H1 (cell line): ENCODE measurements around the gene AVPR1A. TPM values are rescaled to one million over a fixed set of nuclear protein-coding genes. Genes with fewer than 3 reads are reported as not detected.
A peak's percentile ranks its signal among the peaks of the same experiment; 100 is the strongest.

Source experiments
- ASH2L ChIP-seq: fragments of 200-600, 300-600 bp; sonication (generic); IDR thresholded peaks from one replicate; pipeline ENCODE4 v1.7.1; 2017; ENCODE audit warnings: low read length
- EZH2 ChIP-seq: fragments of 200-600 bp; sonication (generic); IDR thresholded peaks from 2 replicates; pipeline ENCODE4 v1.7.1; 2012; ENCODE audit warnings: low read depth, mild to moderate bottlenecking, moderate library complexity, low read length, inconsistent platforms; ENCODE audit not compliant: severe bottlenecking
- GTF2F1 ChIP-seq: IDR thresholded peaks from 2 replicates; pipeline ENCODE4 v1.6.1; 2012; ENCODE audit warnings: low read depth, low read length, improper control_type of control experiment, borderline replicate concordance
- HDAC2 ChIP-seq, 2 experiments: fragments of 300-600 bp in 1 of 2; sonication (generic) in 1 of 2; IDR thresholded peaks; 2 replicates each; pipeline ENCODE4 v1.6.1; 2011 to 2012; ENCODE audit warnings: low read depth in 2 of 2, low read length in 2 of 2, mild to moderate bottlenecking in 2 of 2, moderate library complexity in 2 of 2, borderline replicate concordance in 1 of 2, inconsistent platforms in 1 of 2
- JUN ChIP-seq: IDR thresholded peaks from 2 replicates; pipeline ENCODE4 v1.6.1; 2011; ENCODE audit warnings: low read depth, mild to moderate bottlenecking, improper control_type of control experiment, low read length
- KDM4A ChIP-seq: IDR thresholded peaks from one replicate; pipeline ENCODE4 v1.7.1; 2012; ENCODE audit warnings: low read depth, mild to moderate bottlenecking, moderate library complexity, low read length, inconsistent platforms; ENCODE audit not compliant: severe bottlenecking
- RNF2 ChIP-seq: fragments of 200-900, 300-1000 bp; sonication (generic); IDR thresholded peaks from 2 replicates; pipeline ENCODE4 v1.7.1; 2016; ENCODE audit warnings: borderline replicate concordance, low read depth, mild to moderate bottlenecking, antibody characterized with exemption, low read length; ENCODE audit not compliant: poor library complexity, severe bottlenecking; ENCODE audit errors: missing control alignments
- SP2 ChIP-seq: IDR thresholded peaks from 2 replicates; pipeline ENCODE4 v1.6.1; 2012; ENCODE audit warnings: mild to moderate bottlenecking, low read length, inconsistent platforms
- SUZ12 ChIP-seq: fragments of 200-600 bp; sonication (generic); IDR thresholded peaks from 2 replicates; pipeline ENCODE4 v1.6.1; 2012; ENCODE audit warnings: mild to moderate bottlenecking, inconsistent platforms, low read length, moderate library complexity, mixed read lengths
- TAF1 ChIP-seq: IDR thresholded peaks from 2 replicates; pipeline ENCODE4 v1.6.1; 2011; ENCODE audit warnings: mild to moderate bottlenecking, low read depth, low read length
- polyA plus RNA-seq, 7 experiments: library from polyadenylated mRNA; depleted of rRNA in 3 of 7; stranded (reverse) in 5 of 7; unstranded in 2 of 7; fragments of >200 nt in 5 of 7; fragments of 200-250 nt in 2 of 7; gene quantifications; 1 replicate in 5 of 7; 2 replicates in 1 of 7; 4 replicates in 1 of 7; pipeline versions ENCODE4 v1.2.1 to v1.2.3, GENCODE V29; 2011 to 2013; ENCODE audit warnings: missing spikeins in 2 of 7, mixed read lengths in 2 of 7
- total RNA-seq: library from RNA; stranded (reverse); fragmentation: NEBNext Ultra II Directional; extraction: Animal tissue kit (Norgen Biotek cat#: 25700); gene quantifications from 2 replicates; pipeline ENCODE4 v1.2.1, GENCODE V29; 2021

Gene AVPR1A
- total and polyA plus RNA-seq, 2 of the 8 experiments (the other 6 are each of a cell fraction or from before 2014, with no cell fraction given) = 0.14 to 0.20 TPM

DNA sequence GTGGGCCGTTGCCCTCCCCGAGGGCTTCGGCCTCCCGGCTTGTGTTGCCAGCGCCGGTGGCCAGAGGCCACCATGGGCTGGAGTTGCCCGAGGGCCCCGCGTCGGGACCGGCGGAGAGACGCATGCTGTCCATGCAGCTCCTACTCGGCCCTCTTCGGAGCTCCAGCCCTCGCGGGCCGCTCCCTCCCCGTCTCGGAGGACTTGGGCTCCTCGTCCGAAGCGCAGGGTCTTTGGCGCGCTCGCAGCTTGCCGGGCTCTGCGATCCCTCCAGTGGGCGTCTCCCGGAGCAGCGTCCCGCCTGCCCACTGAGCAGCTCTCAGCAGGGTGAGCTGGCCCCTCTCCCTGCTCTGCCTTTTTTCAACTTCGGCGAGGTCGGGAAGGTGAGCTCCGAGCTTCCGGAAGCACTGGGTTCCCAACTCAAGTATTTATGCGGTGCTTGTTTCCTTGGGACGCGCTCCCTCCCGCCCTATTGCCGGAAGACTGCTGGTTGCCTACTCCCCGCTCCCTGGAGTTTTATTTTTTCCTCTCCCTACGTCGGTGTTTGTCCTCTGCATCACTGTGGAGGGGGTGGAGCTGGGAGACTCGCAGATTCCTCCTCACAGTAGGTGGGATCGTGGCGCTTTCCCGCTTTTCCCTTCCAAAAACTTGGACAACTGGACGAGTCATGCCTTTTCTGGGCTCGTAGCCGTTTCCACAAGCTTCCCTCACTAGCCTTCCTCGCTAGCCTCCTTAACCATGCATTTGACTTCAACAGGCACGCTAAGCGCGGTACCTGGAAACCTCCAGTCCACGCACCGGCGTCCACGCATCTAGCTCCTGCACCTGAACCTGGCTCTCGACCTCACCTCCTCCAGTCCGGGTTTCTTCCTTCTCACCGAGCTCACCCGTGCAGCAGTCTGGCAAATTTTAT lies at the start of gene AVPR1A (continued):
- no peak for TF ChIP-seq GTF2F1
- TF ChIP-seq TAF1 = no peak
- no peak for TF ChIP-seq SP2
- peak; percentile 41; the same call in 1 of the 2 replicates for TF ChIP-seq SUZ12
- TF ChIP-seq RNF2 = peak; percentile 51
- TF ChIP-seq KDM4A = peak; percentile 98
- peak; percentile 87 for TF ChIP-seq ASH2L
- peak; percentile 67 for TF ChIP-seq EZH2
- no peak; a peak in 1 of 4 replicates for TF ChIP-seq HDAC2 (IDR thresholded peaks at IDR 0.05; ENCODE audit: borderline replicate concordance in 1 of 2, low read depth in 2 of 2, low read length in 2 of 2)
- TF ChIP-seq JUN = no peak
